CD14-positive monocyte (primary cell): ENCODE measurements around the gene C5orf22. TPM values are rescaled to one million over a fixed set of nuclear protein-coding genes. Genes with fewer than 3 reads are reported as not detected.
A peak's percentile ranks its signal among the peaks of the same experiment; 100 is the strongest.

ENCODE experiments used
- DNase-seq, 3 donors: peaks; one replicate each; pipeline ENCODE4 v3.0.0-alpha.2; 2011 to 2022
- H2AFZ ChIP-seq: 2 replicates; pipeline ENCODE4 v1.6.0; 2012; ENCODE audit warnings: mild to moderate bottlenecking, low read depth, low read length, inconsistent platforms; ENCODE audit not compliant: insufficient read depth, poor library complexity, severe bottlenecking
- H3K27ac ChIP-seq, 2 donors: 1 replicate in 1 of 2; 2 replicates in 1 of 2; pipeline ENCODE4 v1.5.1; 2012 to 2013; ENCODE audit warnings: low read length in 2 of 2, control low read depth in 1 of 2, inconsistent platforms in 1 of 2, low read depth in 1 of 2, mild to moderate bottlenecking in 1 of 2
- H3K27me3 ChIP-seq, 2 donors: one replicate each; pipeline versions ENCODE4 v1.6.0 to v1.6.1; 2011 to 2013; ENCODE audit warnings: low read length in 2 of 2; ENCODE audit not compliant: control insufficient read depth in 2 of 2, insufficient read depth in 2 of 2
- H3K36me3 ChIP-seq, 2 donors: replicated peaks in 1 of 2; 1 replicate in 1 of 2; 2 replicates in 1 of 2; pipeline versions ENCODE4 v1.5.1 to v1.6.1; 2012 to 2013; ENCODE audit warnings: low read length in 2 of 2, control low read depth in 1 of 2, inconsistent platforms in 1 of 2, mild to moderate bottlenecking in 1 of 2; ENCODE audit not compliant: insufficient read depth in 2 of 2, control insufficient read depth in 1 of 2
- H3K4me1 ChIP-seq, 2 donors: 1 replicate in 1 of 2; 2 replicates in 1 of 2; pipeline versions ENCODE4 v1.5.1 to v1.6.1; 2012 to 2013; ENCODE audit warnings: low read length in 2 of 2, control low read depth in 1 of 2, inconsistent platforms in 1 of 2, mild to moderate bottlenecking in 1 of 2, moderate library complexity in 1 of 2; ENCODE audit not compliant: insufficient read depth in 2 of 2, control insufficient read depth in 1 of 2
- H3K4me2 ChIP-seq: replicated peaks from 2 replicates; pipeline ENCODE3; 2012; ENCODE audit warnings: low read length, moderate library complexity, mild to moderate bottlenecking; ENCODE audit not compliant: poor library complexity, severe bottlenecking; ENCODE audit errors: extremely low read depth
- H3K4me3 ChIP-seq, 3 experiments: fragments of 200-600 bp in 1 of 3; sonication (generic) in 1 of 3; replicated peaks in 1 of 3; 1 replicate in 2 of 3; 2 replicates in 1 of 3; pipeline ENCODE4 v1.5.1; 2011 to 2013; ENCODE audit warnings: low read length in 3 of 3, mild to moderate bottlenecking in 3 of 3, control low read depth in 2 of 3, low read depth in 2 of 3, inconsistent platforms in 1 of 3, moderate library complexity in 1 of 3
- H3K79me2 ChIP-seq: 2 replicates; pipeline ENCODE4 v1.6.0; 2012; ENCODE audit warnings: mild to moderate bottlenecking, control low read depth, inconsistent platforms, low read length, moderate library complexity; ENCODE audit not compliant: insufficient read depth
- H3K9ac ChIP-seq: 2 replicates; pipeline ENCODE4 v1.6.0; 2017; ENCODE audit warnings: low read length, mild to moderate bottlenecking; ENCODE audit not compliant: insufficient read depth, poor library complexity, severe bottlenecking
- H3K9me3 ChIP-seq, 2 donors: replicated peaks in 1 of 2; 1 replicate in 1 of 2; 2 replicates in 1 of 2; pipeline versions ENCODE4 v1.5.1 to v1.6.1; 2012 to 2013; ENCODE audit warnings: low read length in 2 of 2, control low read depth in 1 of 2; ENCODE audit not compliant: control insufficient read depth in 1 of 2, insufficient read depth in 1 of 2
- H4K20me1 ChIP-seq: 2 replicates; pipeline ENCODE4 v1.6.0; 2012; ENCODE audit warnings: mild to moderate bottlenecking, low read length, control low read depth, moderate library complexity; ENCODE audit not compliant: insufficient read depth
- H3K27ac Mint-ChIP-seq, 7 donors: one replicate each; pipeline ENCODE4 v1.8.0; 2020; ENCODE audit warnings: mild to moderate bottlenecking in 7 of 7, mixed read lengths in 7 of 7, moderate library complexity in 6 of 7, inconsistent platforms in 2 of 7
- H3K27me3 Mint-ChIP-seq, 3 donors: one replicate each; pipeline ENCODE4 v1.8.0; 2021 to 2022; ENCODE audit warnings: low read depth in 3 of 3, mild to moderate bottlenecking in 3 of 3, mixed read lengths in 3 of 3, moderate library complexity in 3 of 3, inconsistent platforms in 1 of 3
- H3K36me3 Mint-ChIP-seq, 2 donors: one replicate each; pipeline ENCODE4 v1.8.0; 2020; ENCODE audit warnings: mixed read lengths in 2 of 2, inconsistent platforms in 1 of 2, mild to moderate bottlenecking in 1 of 2
- H3K4me1 Mint-ChIP-seq: one replicate; pipeline ENCODE4 v1.8.0; 2020; ENCODE audit warnings: mild to moderate bottlenecking, mixed read lengths
- H3K4me3 Mint-ChIP-seq, 2 donors: one replicate each; pipeline ENCODE4 v1.8.0; 2020; ENCODE audit warnings: mild to moderate bottlenecking in 2 of 2, mixed read lengths in 2 of 2, moderate library complexity in 1 of 2
- H3K9me3 Mint-ChIP-seq, 7 donors: one replicate each; pipeline ENCODE4 v1.8.0; 2020 to 2022; ENCODE audit warnings: mixed read lengths in 7 of 7, mild to moderate bottlenecking in 6 of 7, moderate library complexity in 6 of 7, inconsistent platforms in 2 of 7
- WGBS: methylation state at CpG from one replicate; pipeline ENCODE4 v1.1.5; 2013; ENCODE audit warnings: missing lambda C conversion rate; ENCODE audit not compliant: insufficient coverage; 5-methylcytosine and 5-hydroxymethylcytosine counted together
- intact Hi-C, 2 donors: fragments of 100-400 bp; cut with micrococcal nuclease; formaldehyde crosslinking; loops; one replicate each; pipeline versions ENCODE4 v1.15.0 to v1.15.1; 2023
- polyA plus RNA-seq, 3 donors: library from polyadenylated mRNA; depleted of rRNA in 1 of 3; unstranded in 2 of 3; stranded (reverse) in 1 of 3; fragments of 300-500 nt in 2 of 3; fragments of >200 nt in 1 of 3; fragmentation: Illumina TruSeq in 2 of 3; gene quantifications; 1 replicate in 2 of 3; 2 replicates in 1 of 3; pipeline ENCODE4 v1.2.3, GENCODE V29; 2012 to 2021
- TF ChIP-seq, protein P1 (sequence below): fragments of 200-600 bp; IDR thresholded peaks from one replicate; pipeline ENCODE4 v1.8.0; 2022; ENCODE audit warnings: antibody characterized with exemption, mild to moderate bottlenecking

The C5orf22 gene
- polyA plus RNA-seq, 3 donors, result 5.8 to 20.2 (median 19.9) TPM

DNA sequence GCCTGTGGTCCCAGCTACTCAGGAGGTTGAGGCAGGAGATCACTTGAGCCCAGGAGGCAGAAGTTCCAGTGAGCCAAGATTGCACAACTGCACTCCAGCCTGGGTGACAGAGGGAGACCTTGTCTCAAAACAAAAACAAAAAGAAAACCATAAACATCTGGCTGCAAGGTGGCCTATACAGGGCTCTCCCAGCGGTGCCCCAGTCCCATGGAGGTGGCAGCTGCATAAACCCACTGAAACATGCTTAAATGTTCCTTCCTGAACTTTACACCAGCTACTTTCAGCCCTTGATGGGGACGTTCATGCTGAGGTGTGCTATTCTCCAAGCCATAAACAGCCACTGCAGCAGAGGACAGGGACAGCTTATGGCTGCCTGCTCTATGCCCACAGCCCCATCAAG lies 35.8 kb upstream of the C5orf22 start:
- DNase-seq, result no peak
- Mint-ChIP-seq H3K27ac (peak overlapping the region in 1 of 7 donors; percentile 17), H3K9me3 (peaks cover 0 to 3% (median 0%) of the 10 kb centered on the region in 7 donors), H3K27me3 (no peaks in the 10 kb centered on the region), H3K4me1 (no peaks in the 10 kb centered on the region), H3K4me3 (no peak overlapping the region), H3K36me3 (peaks cover 89 to 94% of the 10 kb centered on the region in 2 donors)
- no peaks in the 10 kb centered on the region for H3K4me1 ChIP-seq
- H3K36me3 ChIP-seq, result peaks cover 75 to 99% of the 10 kb centered on the region in 2 donors
- no peak overlapping the region for H3K4me3 ChIP-seq
- no peak overlapping the region for H3K4me2 ChIP-seq
- H3K27me3 ChIP-seq, result no peaks in the 10 kb centered on the region
- H3K9me3 ChIP-seq, result no peaks in the 10 kb centered on the region
- no peaks in the 10 kb centered on the region for H4K20me1 ChIP-seq
- TF ChIP-seq, protein P1, sequence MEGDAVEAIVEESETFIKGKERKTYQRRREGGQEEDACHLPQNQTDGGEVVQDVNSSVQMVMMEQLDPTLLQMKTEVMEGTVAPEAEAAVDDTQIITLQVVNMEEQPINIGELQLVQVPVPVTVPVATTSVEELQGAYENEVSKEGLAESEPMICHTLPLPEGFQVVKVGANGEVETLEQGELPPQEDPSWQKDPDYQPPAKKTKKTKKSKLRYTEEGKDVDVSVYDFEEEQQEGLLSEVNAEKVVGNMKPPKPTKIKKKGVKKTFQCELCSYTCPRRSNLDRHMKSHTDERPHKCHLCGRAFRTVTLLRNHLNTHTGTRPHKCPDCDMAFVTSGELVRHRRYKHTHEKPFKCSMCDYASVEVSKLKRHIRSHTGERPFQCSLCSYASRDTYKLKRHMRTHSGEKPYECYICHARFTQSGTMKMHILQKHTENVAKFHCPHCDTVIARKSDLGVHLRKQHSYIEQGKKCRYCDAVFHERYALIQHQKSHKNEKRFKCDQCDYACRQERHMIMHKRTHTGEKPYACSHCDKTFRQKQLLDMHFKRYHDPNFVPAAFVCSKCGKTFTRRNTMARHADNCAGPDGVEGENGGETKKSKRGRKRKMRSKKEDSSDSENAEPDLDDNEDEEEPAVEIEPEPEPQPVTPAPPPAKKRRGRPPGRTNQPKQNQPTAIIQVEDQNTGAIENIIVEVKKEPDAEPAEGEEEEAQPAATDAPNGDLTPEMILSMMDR, result no peak
- no peak overlapping the region for H2AFZ ChIP-seq
- no peak overlapping the region for H3K27ac ChIP-seq
- 89% methylated on average over 1 of the region's 2 CpGs for WGBS
- intact Hi-C loops, result no loop called here
- no peak overlapping the region for H3K9ac ChIP-seq
- no peaks in the 10 kb centered on the region for H3K79me2 ChIP-seq

DNA sequence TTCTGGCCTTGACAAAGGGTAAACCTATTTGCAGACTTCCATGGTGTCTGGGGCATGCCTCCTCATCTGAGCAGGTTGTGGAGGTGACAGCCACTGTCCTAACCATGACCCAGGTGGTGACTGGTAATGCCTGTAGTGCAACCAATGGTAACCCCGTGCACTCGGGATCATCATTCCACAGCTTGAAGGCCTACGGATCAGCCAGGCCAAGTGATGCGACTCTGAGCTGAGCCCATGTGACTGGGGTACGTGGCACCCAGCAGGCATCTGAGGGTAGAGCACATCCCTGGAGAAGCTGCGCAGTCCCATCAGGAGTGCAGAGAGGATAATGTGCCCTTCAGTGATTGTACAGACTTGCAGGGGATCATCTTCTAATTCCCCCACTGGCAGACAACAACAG lies 35.2 kb upstream of the C5orf22 start:
- no peak overlapping the region for H3K4me3 ChIP-seq
- no peak overlapping the region for H3K4me2 ChIP-seq
- H3K27ac ChIP-seq, result no peak overlapping the region
- H3K9me3 ChIP-seq, result no peaks in the 10 kb centered on the region
- DNase-seq, result no peak
- no peaks in the 10 kb centered on the region for H3K27me3 ChIP-seq
- Mint-ChIP-seq H3K27me3 (no peaks in the 10 kb centered on the region), H3K4me1 (no peaks in the 10 kb centered on the region), H3K9me3 (peaks cover 0 to 3% (median 0%) of the 10 kb centered on the region in 7 donors), H3K4me3 (no peak overlapping the region), H3K36me3 (peaks cover 88 to 94% of the 10 kb centered on the region in 2 donors), H3K27ac (peak overlapping the region in 1 of 7 donors; percentile 22)
- 97% methylated on average over 6 of the region's 6 CpGs for WGBS
- H3K4me1 ChIP-seq, result no peaks in the 10 kb centered on the region
- peaks cover 78 to 99% of the 10 kb centered on the region in 2 donors for H3K36me3 ChIP-seq
- H4K20me1 ChIP-seq, result no peaks in the 10 kb centered on the region
- H3K79me2 ChIP-seq, result no peaks in the 10 kb centered on the region
- no peak overlapping the region for H2AFZ ChIP-seq
- TF ChIP-seq, protein P1, result no peak
- no peak overlapping the region for H3K9ac ChIP-seq
- intact Hi-C loops, result no loop called here
